ENCODE results near the gene DHRS9.

The DHRS9 gene

DNA sequence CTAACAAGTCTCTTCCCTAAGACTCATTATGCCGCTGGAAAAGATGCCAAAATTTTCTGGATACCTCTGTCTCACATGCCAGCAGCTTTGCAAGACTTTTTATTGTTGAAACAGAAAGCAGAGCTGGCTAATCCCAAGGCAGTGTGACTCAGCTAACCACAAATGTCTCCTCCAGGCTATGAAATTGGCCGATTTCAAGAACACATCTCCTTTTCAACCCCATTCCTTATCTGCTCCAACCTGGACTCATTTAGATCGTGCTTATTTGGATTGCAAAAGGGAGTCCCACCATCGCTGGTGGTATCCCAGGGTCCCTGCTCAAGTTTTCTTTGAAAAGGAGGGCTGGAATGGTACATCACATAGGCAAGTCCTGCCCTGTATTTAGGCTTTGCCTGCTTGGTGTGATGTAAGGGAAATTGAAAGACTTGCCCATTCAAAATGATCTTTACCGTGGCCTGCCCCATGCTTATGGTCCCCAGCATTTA lies 26.3 kb downstream of the DHRS9 start:
- H3K79me2 ChIP-seq (ENCODE audit: low read length), result no peaks in the 10 kb centered on the region
- H3K9me3 ChIP-seq (replicated peaks; ENCODE audit: insufficient read depth, low read length), result no peaks in the 10 kb centered on the region
- H3K4me2 ChIP-seq (ENCODE audit: low read depth, low read length), result peak overlapping the region; percentile 69
- no peaks in the 10 kb centered on the region for H3K36me3 ChIP-seq (replicated peaks; ENCODE audit: insufficient read depth, low read length)
- no peaks in the 10 kb centered on the region for H4K20me1 ChIP-seq (ENCODE audit: insufficient read depth, low read length)
- peaks cover 32% of the 10 kb centered on the region for H3K4me1 ChIP-seq (ENCODE audit: low read length)
- peak overlapping the region; percentile 48 for H3K4me3 ChIP-seq (ENCODE audit: low read length)
- peaks cover 21% of the 10 kb centered on the region for H3F3A ChIP-seq (ENCODE audit: insufficient read depth, low read length)
- no peak for TF ChIP-seq EZH2phosphoT487 (IDR thresholded peaks at IDR 0.05; ENCODE audit: low read length)
- TF ChIP-seq, protein P1, sequence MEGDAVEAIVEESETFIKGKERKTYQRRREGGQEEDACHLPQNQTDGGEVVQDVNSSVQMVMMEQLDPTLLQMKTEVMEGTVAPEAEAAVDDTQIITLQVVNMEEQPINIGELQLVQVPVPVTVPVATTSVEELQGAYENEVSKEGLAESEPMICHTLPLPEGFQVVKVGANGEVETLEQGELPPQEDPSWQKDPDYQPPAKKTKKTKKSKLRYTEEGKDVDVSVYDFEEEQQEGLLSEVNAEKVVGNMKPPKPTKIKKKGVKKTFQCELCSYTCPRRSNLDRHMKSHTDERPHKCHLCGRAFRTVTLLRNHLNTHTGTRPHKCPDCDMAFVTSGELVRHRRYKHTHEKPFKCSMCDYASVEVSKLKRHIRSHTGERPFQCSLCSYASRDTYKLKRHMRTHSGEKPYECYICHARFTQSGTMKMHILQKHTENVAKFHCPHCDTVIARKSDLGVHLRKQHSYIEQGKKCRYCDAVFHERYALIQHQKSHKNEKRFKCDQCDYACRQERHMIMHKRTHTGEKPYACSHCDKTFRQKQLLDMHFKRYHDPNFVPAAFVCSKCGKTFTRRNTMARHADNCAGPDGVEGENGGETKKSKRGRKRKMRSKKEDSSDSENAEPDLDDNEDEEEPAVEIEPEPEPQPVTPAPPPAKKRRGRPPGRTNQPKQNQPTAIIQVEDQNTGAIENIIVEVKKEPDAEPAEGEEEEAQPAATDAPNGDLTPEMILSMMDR (IDR thresholded peaks at IDR 0.05; ENCODE audit: low read length), result no peak
- TF ChIP-seq EZH2 (optimal IDR thresholded peaks at IDR 0.05; ENCODE audit: low read depth, low read length), result no peak
- H3K27ac ChIP-seq (ENCODE audit: low read length), result peak overlapping the region; percentile 56; the same call in 1 of the 2 replicates
- H3K9me2 ChIP-seq (replicated peaks; ENCODE audit: insufficient read depth, low read length), result no peaks in the 10 kb centered on the region
- H3K27me3 ChIP-seq (replicated peaks; ENCODE audit: insufficient read depth, low read length), result no peaks in the 10 kb centered on the region
- DNase-seq, result peak; percentile 57
- peak overlapping the region; percentile 22; the same call in 1 of the 2 replicates for H3K9ac ChIP-seq (ENCODE audit: low read length)
- H2AFZ ChIP-seq (ENCODE audit: low read length), result peak overlapping the region; percentile 52

DNA sequence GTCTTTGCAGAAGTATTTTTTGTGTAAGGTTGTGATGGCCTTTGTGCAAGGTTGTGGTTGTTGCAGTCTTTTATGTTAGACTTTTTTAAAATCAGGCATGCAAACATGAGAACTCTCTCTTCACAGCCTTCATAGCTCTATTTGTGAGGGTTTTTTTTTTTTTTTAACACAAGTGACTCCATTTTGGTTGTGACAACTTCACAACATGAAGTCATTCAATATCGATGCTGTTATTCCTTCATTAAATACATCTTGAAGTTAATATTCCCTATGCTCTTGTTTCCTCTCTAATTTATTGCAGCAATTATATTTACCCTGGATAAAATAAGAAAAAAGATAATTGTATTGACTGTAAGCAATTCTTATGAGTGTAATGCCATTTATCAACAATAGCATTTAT lies 35.5 kb downstream of the DHRS9 start:
- Histone ChIP-seq H3K9me2 (replicated peaks; ENCODE audit: insufficient read depth, low read length) (no peaks in the 10 kb centered on the region), H3K79me2 (ENCODE audit: low read length) (no peaks in the 10 kb centered on the region), H3K36me3 (replicated peaks; ENCODE audit: insufficient read depth, low read length) (no peaks in the 10 kb centered on the region), H3K27me3 (replicated peaks; ENCODE audit: insufficient read depth, low read length) (no peaks in the 10 kb centered on the region), H3K4me3 (ENCODE audit: low read length) (no peak overlapping the region), H3K4me1 (ENCODE audit: low read length) (peaks cover 57% of the 10 kb centered on the region), H3K27ac (ENCODE audit: low read length) (no peak overlapping the region), H3K4me2 (ENCODE audit: low read depth, low read length) (no peak overlapping the region), H3K9me3 (replicated peaks; ENCODE audit: insufficient read depth, low read length) (no peaks in the 10 kb centered on the region), H4K20me1 (ENCODE audit: insufficient read depth, low read length) (no peaks in the 10 kb centered on the region), H3F3A (ENCODE audit: insufficient read depth, low read length) (peaks cover 30% of the 10 kb centered on the region), H3K9ac (ENCODE audit: low read length) (no peak overlapping the region), H2AFZ (ENCODE audit: low read length) (no peak overlapping the region)
- DNase-seq, result no peak
- no peak for TF ChIP-seq EZH2phosphoT487 (IDR thresholded peaks at IDR 0.05; ENCODE audit: low read length)

DNA sequence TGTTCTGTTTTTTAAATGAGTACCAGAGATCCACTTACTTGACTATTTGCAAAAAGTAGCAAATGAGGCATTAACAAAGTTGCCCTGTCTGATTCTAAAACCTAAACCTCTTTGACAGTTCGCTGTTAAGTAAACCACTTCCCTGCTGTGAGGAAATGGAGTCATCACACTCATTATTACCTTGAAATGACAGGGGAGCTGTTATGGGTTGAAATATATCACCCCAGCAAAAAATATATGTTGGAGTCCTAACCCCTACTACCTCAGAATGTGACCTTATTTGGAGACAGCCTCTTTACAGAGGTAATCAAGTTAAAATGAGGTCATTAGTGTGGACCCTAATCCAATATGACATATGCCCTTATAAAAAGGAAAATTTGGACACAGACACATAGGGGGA lies 36.1 kb downstream of the DHRS9 start:
- H2AFZ ChIP-seq (ENCODE audit: low read length), result no peak overlapping the region
- H3K4me3 ChIP-seq (ENCODE audit: low read length), result no peak overlapping the region
- H3K27ac ChIP-seq (ENCODE audit: low read length), result no peak overlapping the region
- H3K27me3 ChIP-seq (replicated peaks; ENCODE audit: insufficient read depth, low read length), result no peaks in the 10 kb centered on the region
- H3K9me2 ChIP-seq (replicated peaks; ENCODE audit: insufficient read depth, low read length), result no peaks in the 10 kb centered on the region
- H4K20me1 ChIP-seq (ENCODE audit: insufficient read depth, low read length), result no peaks in the 10 kb centered on the region
- H3K79me2 ChIP-seq (ENCODE audit: low read length), result no peaks in the 10 kb centered on the region
- no peak overlapping the region for H3K9ac ChIP-seq (ENCODE audit: low read length)
- peaks cover 52% of the 10 kb centered on the region for H3K4me1 ChIP-seq (ENCODE audit: low read length)
- no peak overlapping the region for H3K4me2 ChIP-seq (ENCODE audit: low read depth, low read length)
- no peaks in the 10 kb centered on the region for H3K9me3 ChIP-seq (replicated peaks; ENCODE audit: insufficient read depth, low read length)
- peaks cover 27% of the 10 kb centered on the region for H3F3A ChIP-seq (ENCODE audit: insufficient read depth, low read length)
- no peaks in the 10 kb centered on the region for H3K36me3 ChIP-seq (replicated peaks; ENCODE audit: insufficient read depth, low read length)
- DNase-seq, result no peak
- TF ChIP-seq EZH2phosphoT487 (IDR thresholded peaks at IDR 0.05; ENCODE audit: low read length), result no peak
- TF ChIP-seq EZH2 (optimal IDR thresholded peaks at IDR 0.05; ENCODE audit: low read depth, low read length), result no peak
- TF ChIP-seq, protein P1 (IDR thresholded peaks at IDR 0.05; ENCODE audit: low read length), result no peak

DNA sequence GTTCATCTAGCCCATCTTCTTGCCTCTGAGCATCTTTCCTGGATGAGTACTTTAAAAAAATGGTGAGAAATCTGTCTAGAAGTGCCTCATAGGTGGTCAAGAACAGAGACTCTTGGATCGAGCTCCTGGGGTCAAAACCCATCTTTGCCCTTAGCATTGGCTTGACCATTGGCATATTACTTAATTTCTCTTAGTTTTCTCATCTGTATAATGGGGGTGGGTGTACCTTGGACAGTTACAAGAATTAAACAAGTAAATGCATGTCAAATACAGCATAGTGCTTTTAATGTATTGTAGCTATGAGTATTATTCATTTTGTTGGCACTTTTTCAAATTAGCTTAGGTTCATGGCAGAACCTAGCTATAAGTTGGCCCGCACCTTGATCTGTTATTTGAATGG lies 36.8 kb downstream of the DHRS9 start:
- TF ChIP-seq, protein P1 (IDR thresholded peaks at IDR 0.05; ENCODE audit: low read length), result no peak
- no peak for TF ChIP-seq EZH2 (optimal IDR thresholded peaks at IDR 0.05; ENCODE audit: low read depth, low read length)
- TF ChIP-seq EZH2phosphoT487 (IDR thresholded peaks at IDR 0.05; ENCODE audit: low read length), result no peak
- Histone ChIP-seq H3K27ac (ENCODE audit: low read length) (no peak overlapping the region), H3F3A (ENCODE audit: insufficient read depth, low read length) (peaks cover 21% of the 10 kb centered on the region), H3K36me3 (replicated peaks; ENCODE audit: insufficient read depth, low read length) (no peaks in the 10 kb centered on the region), H3K4me2 (ENCODE audit: low read depth, low read length) (no peak overlapping the region), H3K4me3 (ENCODE audit: low read length) (no peak overlapping the region), H3K79me2 (ENCODE audit: low read length) (no peaks in the 10 kb centered on the region), H3K9me2 (replicated peaks; ENCODE audit: insufficient read depth, low read length) (no peaks in the 10 kb centered on the region), H3K4me1 (ENCODE audit: low read length) (peaks cover 46% of the 10 kb centered on the region), H3K27me3 (replicated peaks; ENCODE audit: insufficient read depth, low read length) (no peaks in the 10 kb centered on the region), H2AFZ (ENCODE audit: low read length) (no peak overlapping the region), H4K20me1 (ENCODE audit: insufficient read depth, low read length) (no peaks in the 10 kb centered on the region), H3K9me3 (replicated peaks; ENCODE audit: insufficient read depth, low read length) (no peaks in the 10 kb centered on the region), H3K9ac (ENCODE audit: low read length) (no peak overlapping the region)
- no peak for DNase-seq
